PC-9 (cell line): Measurements from ENCODE around the gene ENAH. TPM values are rescaled to one million over a fixed set of nuclear protein-coding genes. Genes with fewer than 3 reads are reported as not detected.
A peak's percentile ranks its signal among the peaks of the same experiment; 100 is the strongest.

Experiments
- BruUV-seq: library from RNA; stranded (reverse); fragments of 400-500 nt; replicated peaks from 2 replicates; lab custom pipeline; 2021; lab: Mats Ljungman, UMichigan
- CTCF ChIA-PET: fragments of 300-600 bp; sonication (Branson Sonifier 250); formaldehyde crosslinking; loops from one replicate; lab custom pipeline; 2022; ENCODE audit warnings: antibody characterized with exemption; lab: Charles Lee
- POLR2A ChIA-PET: fragments of 300-600 bp; sonication (Branson Sonifier 250); formaldehyde crosslinking; loops from one replicate; lab custom pipeline; 2022; ENCODE audit warnings: antibody characterized with exemption; ENCODE audit not compliant: unreplicated experiment; lab: Charles Lee
- DNase-seq, 2 experiments: peaks; one replicate each; pipeline versions ENCODE4 v3.0.0 to v3.0.0-alpha.2; 2015 to 2022; ENCODE audit warnings: mixed read lengths in 1 of 2
- H2AFZ ChIP-seq: fragments of 200-600 bp; sonication (generic); 2 replicates; pipeline ENCODE4 v1.8.1; 2017; ENCODE audit warnings: antibody characterized with exemption
- H3F3A ChIP-seq: fragments of 200-600 bp; sonication (generic); 2 replicates; pipeline ENCODE4 v1.8.1; 2017; ENCODE audit warnings: antibody characterized with exemption, mild to moderate bottlenecking, low read depth; ENCODE audit not compliant: insufficient read depth
- H3K27ac ChIP-seq: fragments of 200-600 bp; sonication (generic); 2 replicates; pipeline ENCODE4 v1.6.1; 2016; ENCODE audit warnings: mixed run types
- H3K27me3 ChIP-seq: fragments of 200-600 bp; sonication (generic); 2 replicates; pipeline ENCODE4 v1.6.1; 2016; ENCODE audit warnings: low read depth, mixed run types; ENCODE audit not compliant: insufficient read depth
- H3K36me3 ChIP-seq: fragments of 200-600 bp; sonication (generic); 2 replicates; pipeline ENCODE4 v1.6.1; 2016; ENCODE audit warnings: low read depth, mixed run types
- H3K4me1 ChIP-seq: fragments of 200-600 bp; sonication (generic); replicated peaks from 2 replicates; pipeline ENCODE4 v1.6.1; 2016; ENCODE audit warnings: mixed run types; ENCODE audit not compliant: insufficient read depth
- H3K4me2 ChIP-seq: fragments of 200-600 bp; sonication (generic); 2 replicates; pipeline ENCODE4 v1.6.1; 2017; ENCODE audit warnings: mixed run types
- H3K4me3 ChIP-seq: fragments of 200-600 bp; sonication (generic); 2 replicates; pipeline ENCODE4 v1.6.1; 2016; ENCODE audit warnings: mixed run types
- H3K79me2 ChIP-seq: fragments of 200-600 bp; sonication (generic); 2 replicates; pipeline ENCODE4 v1.6.1; 2017; ENCODE audit warnings: low read depth, mixed run types
- H3K9me2 ChIP-seq: fragments of 200-600 bp; sonication (generic); 2 replicates; pipeline ENCODE4 v1.8.1; 2017; ENCODE audit warnings: mild to moderate bottlenecking; ENCODE audit not compliant: insufficient read depth
- H3K9me3 ChIP-seq: fragments of 200-600 bp; sonication (generic); 2 replicates; pipeline ENCODE4 v1.8.1; 2016; ENCODE audit warnings: low read depth; ENCODE audit not compliant: insufficient read depth
- H4K20me1 ChIP-seq: fragments of 200-600 bp; sonication (generic); 2 replicates; pipeline ENCODE4 v1.8.1; 2017; ENCODE audit not compliant: insufficient read depth
- EZH2 ChIP-seq: fragments of 200-600 bp; sonication (generic); IDR thresholded peaks from 2 replicates; pipeline ENCODE4 v1.8.0; 2017; ENCODE audit warnings: antibody characterized with exemption, low read depth
- intact Hi-C: fragments of 100-400 bp; cut with micrococcal nuclease; formaldehyde crosslinking; loops from one replicate; pipeline ENCODE4 v1.10.0; 2022; ENCODE audit not compliant: unreplicated experiment
- total RNA-seq: library from RNA; stranded (reverse); gene quantifications from 2 replicates; pipeline ENCODE4 v1.2.3, GENCODE V29; 2021
- TF ChIP-seq, protein P1 (sequence below): fragments of 200-600 bp; sonication (generic); conservative IDR thresholded peaks from 2 replicates; pipeline ENCODE4 v1.6.1; 2017; ENCODE audit warnings: mixed run types, antibody characterized with exemption, mild to moderate bottlenecking, moderate library complexity

The ENAH gene
- total RNA-seq, 1 experiment from 2014 or later: 167 TPM

DNA sequence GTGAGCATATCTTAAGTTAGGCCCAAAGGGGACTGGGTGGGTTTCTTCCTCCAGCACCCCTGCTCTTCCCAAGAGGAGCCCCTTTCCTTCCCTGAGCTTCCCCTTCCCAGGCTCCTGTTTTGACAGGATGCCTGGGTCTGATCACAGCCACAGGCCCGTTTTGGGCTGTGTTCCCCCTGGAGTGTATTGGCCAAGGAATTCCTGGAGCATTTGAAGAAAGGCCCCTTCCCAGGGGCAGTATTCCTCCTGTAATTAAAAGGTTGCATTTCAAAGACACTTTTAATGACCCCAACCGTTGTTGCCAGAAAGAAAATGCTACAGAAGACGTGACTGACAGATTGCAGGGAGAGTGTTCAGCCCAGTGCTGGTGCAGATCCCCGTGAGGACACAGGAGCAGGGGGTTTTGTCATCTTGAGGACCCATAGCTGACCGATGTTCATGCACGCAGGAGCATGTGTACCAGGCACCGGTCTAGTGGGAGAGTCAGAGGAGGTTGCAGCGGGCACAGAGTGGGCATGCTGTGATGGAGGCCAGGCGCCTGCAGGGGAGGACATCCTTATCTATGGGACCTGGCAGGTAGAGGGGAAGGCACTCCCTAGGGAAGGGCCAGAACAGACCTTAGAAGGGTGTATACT lies 205.8 kb downstream of the ENAH start:
- H3K27me3 ChIP-seq: no peaks in the 10 kb centered on the region
- no peaks in the 10 kb centered on the region for H3K36me3 ChIP-seq
- H3K4me2 ChIP-seq: peak overlapping the region; percentile 73
- no peaks in the 10 kb centered on the region for H4K20me1 ChIP-seq
- H3K79me2 ChIP-seq: no peaks in the 10 kb centered on the region
- no peaks in the 10 kb centered on the region for H3K9me2 ChIP-seq
- intact Hi-C loops: loop anchor here (1.0 to 5.0 kb wide), 2 partner anchors 13 to 1745 kb away; no protein-coding TSS in a partner anchor
- peaks cover 78% of the 10 kb centered on the region for H3K4me1 ChIP-seq
- peaks cover 63% of the 10 kb centered on the region for H3F3A ChIP-seq
- BruUV-seq: no TSS peak
- H2AFZ ChIP-seq: no peak overlapping the region
- no peak for TF ChIP-seq EZH2
- TF ChIP-seq, protein P1, sequence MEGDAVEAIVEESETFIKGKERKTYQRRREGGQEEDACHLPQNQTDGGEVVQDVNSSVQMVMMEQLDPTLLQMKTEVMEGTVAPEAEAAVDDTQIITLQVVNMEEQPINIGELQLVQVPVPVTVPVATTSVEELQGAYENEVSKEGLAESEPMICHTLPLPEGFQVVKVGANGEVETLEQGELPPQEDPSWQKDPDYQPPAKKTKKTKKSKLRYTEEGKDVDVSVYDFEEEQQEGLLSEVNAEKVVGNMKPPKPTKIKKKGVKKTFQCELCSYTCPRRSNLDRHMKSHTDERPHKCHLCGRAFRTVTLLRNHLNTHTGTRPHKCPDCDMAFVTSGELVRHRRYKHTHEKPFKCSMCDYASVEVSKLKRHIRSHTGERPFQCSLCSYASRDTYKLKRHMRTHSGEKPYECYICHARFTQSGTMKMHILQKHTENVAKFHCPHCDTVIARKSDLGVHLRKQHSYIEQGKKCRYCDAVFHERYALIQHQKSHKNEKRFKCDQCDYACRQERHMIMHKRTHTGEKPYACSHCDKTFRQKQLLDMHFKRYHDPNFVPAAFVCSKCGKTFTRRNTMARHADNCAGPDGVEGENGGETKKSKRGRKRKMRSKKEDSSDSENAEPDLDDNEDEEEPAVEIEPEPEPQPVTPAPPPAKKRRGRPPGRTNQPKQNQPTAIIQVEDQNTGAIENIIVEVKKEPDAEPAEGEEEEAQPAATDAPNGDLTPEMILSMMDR: no peak
- H3K4me3 ChIP-seq: no peak overlapping the region
- CTCF ChIA-PET: interaction anchor here (1.2 kb wide), 1 partner anchor 18 kb away, joined by 3 read pairs; no protein-coding TSS in a partner anchor
- peak overlapping the region; percentile 95 for H3K27ac ChIP-seq
- no peak for DNase-seq
- POLR2A ChIA-PET: interaction anchor here (0.6 to 1.2 kb wide), 2 partner anchors 14 to 17 kb away, joined by 3 to 5 read pairs; no protein-coding TSS in a partner anchor
- H3K9me3 ChIP-seq: no peaks in the 10 kb centered on the region

DNA sequence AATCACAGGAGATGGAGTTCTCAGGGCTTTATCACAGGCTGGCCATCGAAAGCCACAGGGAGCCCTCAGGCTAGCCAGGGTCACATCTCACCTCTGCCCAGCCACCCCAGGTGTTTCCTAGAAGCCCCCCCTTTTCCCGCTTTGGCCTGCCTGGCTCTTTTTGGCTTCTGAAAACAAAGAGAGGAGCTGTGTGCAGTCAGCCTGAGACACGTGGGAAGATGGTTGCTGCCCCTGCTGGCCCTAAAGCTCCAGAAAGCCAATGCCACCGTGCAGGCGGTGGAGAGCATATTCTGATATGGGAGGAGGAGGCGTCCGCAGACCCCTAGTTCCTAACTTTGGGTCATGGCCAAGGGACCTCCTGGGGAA lies 206.3 kb downstream of the ENAH start:
- no TSS peak for BruUV-seq
- Histone ChIP-seq H4K20me1 (no peaks in the 10 kb centered on the region), H3K9me2 (no peaks in the 10 kb centered on the region), H3K79me2 (no peaks in the 10 kb centered on the region), H3K9me3 (no peaks in the 10 kb centered on the region), H3K4me1 (peaks cover 73% of the 10 kb centered on the region), H3F3A (peaks cover 63% of the 10 kb centered on the region), H3K36me3 (no peaks in the 10 kb centered on the region), H3K4me2 (peak overlapping the region; percentile 73), H2AFZ (no peak overlapping the region), H3K27me3 (no peaks in the 10 kb centered on the region), H3K27ac (peak overlapping the region; percentile 95), H3K4me3 (peak overlapping the region; percentile 30; the same call in 1 of the 2 replicates)
- CTCF ChIA-PET: interaction anchor here (0.7 to 1.2 kb wide), 2 partner anchors 19 to 618 kb away, joined by 3 read pairs; no protein-coding TSS in a partner anchor
- POLR2A ChIA-PET: interaction anchor here (0.5 to 1.2 kb wide), 5 partner anchors 12 to 340 kb away, joined by 3 to 22 read pairs (median 5); no protein-coding TSS in a partner anchor
- peak in 1 of 2 experiments; percentile 55 for DNase-seq
- intact Hi-C loops: loop anchor here (1.0 to 5.0 kb wide), 2 partner anchors 14 to 1744 kb away; no protein-coding TSS in a partner anchor
- TF ChIP-seq EZH2: no peak
- TF ChIP-seq, protein P1: no peak; the same call in 1 of the 2 replicates

DNA sequence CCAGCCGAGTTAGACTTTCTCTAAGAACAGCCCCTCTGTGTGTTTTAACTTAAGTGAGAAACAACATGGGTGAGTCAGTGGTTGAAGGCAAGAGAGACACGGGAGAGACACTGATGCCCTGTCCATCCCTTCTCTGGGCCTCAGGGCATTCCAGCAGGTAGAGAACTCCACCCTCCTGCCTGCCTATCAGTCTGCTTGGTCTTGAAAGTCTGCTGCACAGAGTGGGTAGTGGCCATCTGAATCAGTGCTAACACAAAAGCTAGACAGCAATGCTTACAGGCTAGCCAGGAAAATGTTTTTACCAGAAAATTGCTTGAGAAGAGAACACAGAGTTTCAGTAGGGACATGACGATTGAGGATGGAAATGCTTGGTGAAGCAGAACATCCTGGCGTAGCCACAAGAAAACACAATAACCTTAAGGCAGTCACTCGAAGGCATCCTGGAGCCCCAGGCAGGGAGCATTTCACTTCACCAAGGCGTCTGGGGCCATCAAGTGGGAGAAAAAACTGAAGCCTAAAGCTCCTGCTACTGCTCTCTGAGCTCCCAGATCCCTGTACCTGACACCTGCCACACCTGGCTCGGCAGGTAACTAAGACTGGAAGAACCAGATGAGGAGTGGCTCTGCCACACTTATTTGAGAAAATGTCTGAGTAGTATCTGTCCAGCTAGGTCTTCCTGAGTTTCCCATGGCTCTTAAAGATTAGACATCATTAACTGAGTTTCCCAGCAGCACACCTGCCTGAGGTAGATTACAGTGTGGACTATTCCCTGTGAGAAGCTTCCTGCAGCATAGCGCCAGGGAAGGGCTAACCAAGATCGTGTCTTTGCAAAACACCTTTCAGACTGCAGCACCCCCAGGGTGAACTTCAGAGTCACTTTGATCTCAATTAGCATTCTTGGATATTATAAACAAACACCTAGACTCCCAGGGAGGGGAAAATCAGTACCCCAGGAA lies 207.0 kb downstream of the ENAH start:
- peak; percentile 73 to 94 for DNase-seq
- TSS peak; percentile 75 for BruUV-seq

More for the DNA sequence above, 207.0 kb downstream of the ENAH start:
- TF ChIP-seq, protein P1: no peak
- TF ChIP-seq EZH2: no peak
- H3K27ac ChIP-seq: peak overlapping the region; percentile 95
- peaks cover 67% of the 10 kb centered on the region for H3K4me1 ChIP-seq
- CTCF ChIA-PET: interaction anchor here (0.7 to 1.2 kb wide), 3 partner anchors 19 to 619 kb away, joined by 3 to 4 read pairs (median 3); no protein-coding TSS in a partner anchor
- no peaks in the 10 kb centered on the region for H4K20me1 ChIP-seq
- H3K4me2 ChIP-seq: peak overlapping the region; percentile 73
- no peak overlapping the region for H2AFZ ChIP-seq
- H3K36me3 ChIP-seq: no peaks in the 10 kb centered on the region
- peaks cover 60% of the 10 kb centered on the region for H3F3A ChIP-seq
- H3K9me3 ChIP-seq: no peaks in the 10 kb centered on the region
- POLR2A ChIA-PET: interaction anchor here (0.5 to 1.2 kb wide), 8 partner anchors 8 to 1741 kb away, joined by 3 to 22 read pairs (median 5); partner anchors contain the start of gene TMEM63A
- no peaks in the 10 kb centered on the region for H3K9me2 ChIP-seq
- intact Hi-C loops: loop anchor here (1.0 to 5.0 kb wide), 3 partner anchors 14 to 1744 kb away; partner anchors contain the start of gene LBR
- H3K79me2 ChIP-seq: no peaks in the 10 kb centered on the region
- no peaks in the 10 kb centered on the region for H3K27me3 ChIP-seq
- H3K4me3 ChIP-seq: peak overlapping the region; percentile 30; the same call in 1 of the 2 replicates
